Midbrain (tissue), 1 donor: ENCODE data around the gene RNF112.
"Not testable (repeated sequence)": the region's sequence is repeated elsewhere in the genome, so short reads cannot be mapped to it uniquely, and the experiment has no call there.

Experiments
- DNase-seq: peaks from one replicate; lab custom pipeline; 2025; lab: John Stamatoyannopoulos, UW

Gene RNF112

DNA sequence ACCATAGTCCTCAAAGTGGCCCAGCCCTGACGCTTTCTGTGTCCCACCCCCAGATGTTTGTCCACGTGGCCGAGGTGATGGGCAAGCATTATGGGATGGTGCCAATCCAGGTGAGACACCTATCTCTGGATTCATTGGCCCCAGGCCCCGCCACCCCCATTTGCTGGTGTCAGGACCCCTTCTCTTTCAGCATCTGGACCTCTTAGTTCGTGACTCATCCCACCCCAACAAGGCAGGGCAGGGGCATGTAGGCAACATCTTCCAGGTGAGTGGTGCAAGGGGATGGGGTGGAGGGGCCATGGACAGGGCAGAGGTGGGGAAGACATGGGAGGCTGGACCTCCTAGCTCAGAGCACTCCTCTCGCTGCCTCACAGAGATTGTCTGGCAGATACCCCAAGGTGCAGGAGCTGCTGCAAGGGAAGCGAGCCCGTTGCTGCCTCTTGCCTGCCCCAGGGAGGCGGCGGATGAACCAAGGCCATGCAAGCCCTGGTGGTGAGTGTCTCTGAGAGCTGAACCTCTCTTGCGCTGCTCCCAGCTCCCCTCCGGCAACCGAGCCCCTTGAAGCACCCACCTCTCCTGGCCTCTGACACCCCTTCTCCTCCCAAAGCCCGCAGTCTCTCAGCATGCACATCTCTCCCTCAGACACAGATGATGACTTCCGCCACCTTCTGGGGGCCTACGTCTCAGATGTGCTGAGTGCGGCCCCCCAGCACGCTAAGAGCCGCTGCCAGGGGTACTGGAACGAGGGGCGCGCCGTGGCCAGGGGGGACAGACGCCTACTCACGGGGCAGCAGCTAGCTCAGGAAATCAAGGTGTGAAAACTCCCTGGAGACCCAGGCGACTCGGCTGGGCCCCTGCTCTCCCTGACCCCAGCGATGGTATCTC, 3.6 kb downstream of the RNF112 start:
- DNase-seq = no peak

DNA sequence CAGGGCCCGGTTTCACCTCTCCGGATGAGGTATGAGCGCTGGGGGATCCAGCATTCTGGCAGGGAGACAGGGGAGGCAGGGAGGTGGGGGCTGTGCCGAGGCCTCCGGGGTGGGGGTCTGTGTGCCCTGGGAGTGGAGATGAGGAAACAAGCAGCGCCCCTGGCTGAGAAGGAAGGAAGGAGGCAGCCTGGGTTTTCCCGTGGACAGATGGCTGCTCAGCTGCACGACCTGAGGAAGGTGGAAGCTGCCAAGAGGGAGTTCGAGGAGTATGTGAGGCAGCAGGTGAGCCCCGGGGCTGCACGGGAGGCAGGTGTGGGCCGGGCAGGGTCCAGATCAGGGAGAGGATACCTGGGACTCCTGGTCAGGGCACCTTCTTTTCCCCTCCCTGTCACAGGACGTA, 4.3 kb downstream of the RNF112 start:
- DNase-seq = no peak

GRCh38 chr17:19415806-19416775, 5.1 kb downstream of the RNF112 start:
- no peak for DNase-seq

DNA sequence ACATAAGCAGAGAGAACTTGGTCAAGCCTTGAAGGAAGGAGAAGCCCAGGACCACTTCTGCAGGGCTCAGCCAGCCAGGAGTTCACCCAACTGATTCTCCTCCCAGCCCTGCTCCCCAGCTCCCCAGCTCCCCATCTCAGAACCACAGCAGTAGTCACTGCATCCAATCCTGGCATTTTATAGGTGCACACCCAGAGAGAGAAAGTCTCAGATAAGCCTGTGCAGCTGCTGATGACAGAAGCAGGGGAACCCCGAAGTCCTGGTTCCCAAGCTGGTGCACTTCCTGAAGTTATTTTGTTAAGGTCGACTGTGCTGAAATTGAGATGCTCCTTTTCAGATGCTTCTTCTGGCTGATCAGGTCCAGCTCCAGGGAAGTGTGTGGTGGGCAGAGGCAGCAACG, 6.6 kb downstream of the RNF112 start:
- no peak for DNase-seq

DNA sequence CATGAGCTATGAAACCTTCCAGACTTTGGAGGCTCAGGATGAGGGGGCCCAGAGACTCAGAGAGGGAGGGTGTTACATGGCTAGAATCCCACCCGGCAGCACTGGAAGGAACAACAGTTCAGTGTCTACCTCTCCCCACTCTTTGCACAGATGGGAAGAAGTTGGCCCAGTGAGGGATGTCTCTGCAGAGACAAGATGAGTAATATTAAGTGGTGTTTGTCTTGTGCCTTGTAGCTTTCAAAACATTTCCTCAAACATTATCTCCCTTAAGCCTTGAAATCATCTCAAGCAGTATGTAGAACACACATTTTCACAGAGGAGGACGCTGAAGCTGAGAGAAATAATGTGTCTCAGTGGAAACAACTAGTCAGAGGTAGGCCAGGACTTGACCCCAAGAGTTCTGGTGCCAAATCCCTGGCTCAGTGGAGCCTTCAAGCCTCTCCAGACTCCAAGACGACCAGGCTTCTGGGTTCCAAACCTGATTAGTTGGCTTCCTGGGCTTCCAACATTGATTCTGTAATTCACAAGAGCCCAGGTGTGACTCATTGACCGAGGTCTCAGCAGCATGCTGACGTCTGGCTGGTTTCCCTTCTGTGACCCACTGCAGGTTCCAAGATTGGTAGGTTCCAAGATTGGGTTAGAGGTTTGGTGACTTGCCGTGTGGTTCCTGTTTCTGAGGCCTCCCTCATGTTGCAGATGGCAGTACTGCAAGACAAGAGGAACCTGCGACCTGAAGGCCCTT, 7.4 kb downstream of the RNF112 start:
- no peak for DNase-seq

GRCh38 chr17:19421219-19421618, 10.2 kb downstream of the RNF112 start:
- DNase-seq = no peak

DNA sequence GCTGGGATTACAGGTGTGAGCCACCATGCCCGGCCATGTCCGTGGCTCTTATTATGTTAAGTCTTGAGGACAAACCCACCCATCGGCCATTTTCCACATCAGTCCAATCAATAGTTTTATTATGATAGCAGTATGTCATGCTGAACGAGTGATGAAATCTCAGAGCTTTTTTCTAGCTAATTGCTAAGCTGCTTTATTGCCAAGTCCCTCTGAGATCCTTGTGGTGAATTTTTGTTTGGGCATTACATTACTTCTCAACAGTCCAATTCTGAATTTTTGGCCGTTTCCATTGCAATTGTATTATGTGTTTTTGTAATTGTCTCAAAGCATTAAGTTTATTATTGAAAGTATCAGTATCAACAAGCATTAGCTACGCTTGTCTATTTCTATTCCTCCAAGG, 10.9 kb downstream of the RNF112 start:
- DNase-seq = no peak

- DNase-seq = no peak
Observed at GRCh38 chr17:19424934-19425868, 14.2 kb downstream of the RNF112 start.

GRCh38 chr17:19426631-19427030, 15.6 kb downstream of the RNF112 start:
- DNase-seq = no peak

GRCh38 chr17:19431691-19432090, 20.7 kb downstream of the RNF112 start:
- no peak for DNase-seq

- DNase-seq = no peak
Observed at GRCh38 chr17:19433255-19433654, 22.2 kb downstream of the RNF112 start.

DNA sequence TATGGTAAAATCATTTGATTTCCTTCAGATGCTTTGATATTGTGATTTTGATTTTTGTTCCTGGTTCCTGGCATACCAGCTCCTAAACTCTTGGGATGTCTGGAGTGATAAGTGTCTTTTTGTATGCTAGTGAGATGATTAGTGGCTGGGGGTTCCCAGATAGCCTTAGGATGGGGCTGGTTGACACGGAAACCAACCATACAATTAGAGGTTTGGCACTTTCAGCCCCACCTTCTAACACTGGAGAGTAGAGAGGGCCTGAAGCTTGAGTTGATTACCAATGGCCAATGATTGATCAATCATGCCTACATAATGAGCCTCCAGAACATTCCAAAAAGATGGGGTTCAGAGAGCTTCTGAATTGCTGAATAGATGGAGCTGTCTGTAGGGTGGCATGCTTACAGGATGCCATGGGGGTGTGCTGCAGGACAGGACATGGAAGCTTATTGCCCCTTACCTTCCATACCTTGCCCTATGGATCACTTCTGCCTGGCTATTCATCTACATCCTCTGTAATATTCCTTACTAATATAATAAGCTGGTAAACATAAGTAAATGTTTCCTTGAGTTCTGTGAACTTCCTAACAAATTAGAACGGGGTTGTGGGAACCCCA, 22.8 kb downstream of the RNF112 start:
- no peak for DNase-seq

GRCh38 chr17:19440421-19440820, 29.4 kb downstream of the RNF112 start:
- DNase-seq = no peak

GRCh38 chr17:19441288-19441687, 30.3 kb downstream of the RNF112 start:
- not testable (repeated sequence) for DNase-seq

DNA sequence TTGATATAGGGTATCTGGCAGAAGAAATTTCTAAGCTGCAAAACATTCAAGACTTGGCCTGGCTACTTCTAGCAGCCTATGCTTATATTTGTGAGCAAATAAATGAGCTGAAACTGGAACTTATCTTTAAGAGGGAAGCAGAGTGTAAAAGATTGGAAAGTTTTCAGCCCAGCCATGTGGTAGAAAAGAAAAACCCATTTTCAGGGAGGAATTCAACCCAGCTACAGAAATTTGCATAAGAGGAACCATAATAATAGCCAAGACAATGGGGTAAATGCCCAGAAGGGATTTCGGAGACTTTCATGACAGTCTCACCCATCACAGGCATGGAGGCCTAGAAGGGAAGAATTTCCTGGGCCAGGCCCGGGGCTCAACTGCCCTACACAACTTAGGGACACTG, 31.7 kb downstream of the RNF112 start:
- no peak for DNase-seq

DNA sequence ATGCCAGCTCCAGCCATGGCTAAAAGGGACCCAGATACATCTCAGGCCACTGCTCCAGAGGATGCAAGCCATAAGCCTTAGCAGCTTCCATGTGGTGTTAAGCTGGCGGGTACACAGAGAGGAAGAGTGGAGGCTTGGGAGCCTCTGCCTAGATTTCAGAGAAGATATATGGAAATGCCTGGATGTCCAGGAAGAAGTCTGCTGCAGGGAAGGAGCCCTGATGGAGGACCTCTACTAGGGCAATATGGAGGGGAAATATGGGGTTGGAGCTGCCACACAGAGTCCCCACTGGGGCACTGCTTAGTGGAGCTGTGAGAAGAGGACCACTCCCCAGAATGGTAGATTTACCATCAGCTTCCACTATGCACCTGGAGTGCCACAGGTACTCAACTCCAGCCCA, 32.1 kb downstream of the RNF112 start:
- DNase-seq = no peak

DNA sequence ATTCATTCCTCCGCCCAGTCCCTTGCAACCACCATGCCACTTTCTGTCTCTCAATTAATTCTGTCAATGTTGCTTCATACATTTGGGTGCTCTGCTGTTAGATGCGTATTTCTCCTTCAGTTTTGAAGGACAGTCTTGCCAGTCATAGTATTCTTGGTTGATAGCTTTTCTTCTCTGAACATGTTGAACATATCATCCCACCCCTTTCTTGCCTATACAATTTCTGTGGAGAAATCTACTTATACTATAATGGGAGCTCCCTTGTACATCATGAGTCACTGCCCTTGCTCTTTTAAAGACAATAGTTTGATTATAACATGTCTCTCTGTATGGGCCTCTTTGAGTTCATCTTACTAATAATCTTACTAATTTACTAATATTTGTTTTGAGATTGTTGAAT, 34.1 kb downstream of the RNF112 start:
- DNase-seq = no peak

GRCh38 chr17:19446577-19446976, 35.5 kb downstream of the RNF112 start:
- not testable (repeated sequence) for DNase-seq

GRCh38 chr17:19447085-19447583, 36.1 kb downstream of the RNF112 start:
- peak; percentile 91 for DNase-seq
